ENCODE measurements around the gene SMIM45.

Gene SMIM45

GRCh38 chr22:41989246-41989645 lies 37.3 kb downstream of the SMIM45 start:
- ATAC-seq: no peak
- 76 to 90% methylated on average over 4 of the region's 4 CpGs for whole genome bisulfite sequencing, 2 donors
- no peak for DNase-seq
- no peak overlapping the region for H3K4me3 ChIP-seq
- no peaks in the 10 kb centered on the region for H3K36me3 ChIP-seq
- H3K4me1 ChIP-seq: no peaks in the 10 kb centered on the region
- intact Hi-C loops (cut with DNase I): no loop called here
- H3K9me3 ChIP-seq: no peaks in the 10 kb centered on the region
- no peak for FAIRE-seq
- TF ChIP-seq CTCF (IDR thresholded peaks at IDR 0.05): no peak
- H3K27ac ChIP-seq: no peak overlapping the region
- no peaks in the 10 kb centered on the region for H3K27me3 ChIP-seq

GRCh38 chr22:41991111-41991510 lies 39.2 kb downstream of the SMIM45 start:
- Histone ChIP-seq H3K9me3 (no peaks in the 10 kb centered on the region), H3K27me3 (no peaks in the 10 kb centered on the region), H3K36me3 (no peaks in the 10 kb centered on the region), H3K4me1 (no peaks in the 10 kb centered on the region), H3K4me3 (no peak overlapping the region), H3K27ac (no peak overlapping the region)
- ATAC-seq (no peak), DNase-seq (no peak), FAIRE-seq (no peak)
- 79 to 83% methylated on average over 7 of the region's 7 CpGs for WGBS, 2 donors
- TF ChIP-seq CTCF (IDR thresholded peaks at IDR 0.05): no peak
- intact Hi-C loops (cut with DNase I): no loop called here

- DNase-seq (no peak), ATAC-seq (no peak), FAIRE-seq (no peak)
- no peaks in the 10 kb centered on the region for H3K36me3 ChIP-seq
- no peak overlapping the region for H3K4me3 ChIP-seq
- TF ChIP-seq CTCF (IDR thresholded peaks at IDR 0.05): no peak
- H3K4me1 ChIP-seq: no peaks in the 10 kb centered on the region
- 73 to 88% methylated on average over 5 of the region's 5 CpGs for WGBS, 2 donors
- intact Hi-C loops (cut with DNase I): no loop called here
- no peak overlapping the region for H3K27ac ChIP-seq
- H3K9me3 ChIP-seq: no peaks in the 10 kb centered on the region
- no peaks in the 10 kb centered on the region for H3K27me3 ChIP-seq
Observed at GRCh38 chr22:41992496-41992895, 40.5 kb downstream of the SMIM45 start.

GRCh38 chr22:41995211-41995610 lies 43.3 kb downstream of the SMIM45 start:
- Histone ChIP-seq H3K27ac (no peak overlapping the region), H3K4me3 (no peak overlapping the region), H3K9me3 (no peaks in the 10 kb centered on the region), H3K36me3 (no peaks in the 10 kb centered on the region), H3K4me1 (peaks cover 0 to 5% (median 0%) of the 10 kb centered on the region in 3 donors), H3K27me3 (no peaks in the 10 kb centered on the region)
- intact Hi-C loops (cut with DNase I): no loop called here
- no peak for FAIRE-seq
- no peak for TF ChIP-seq CTCF (IDR thresholded peaks at IDR 0.05)
- no peak for ATAC-seq
- 56 to 65% methylated on average over 3 of the region's 3 CpGs for WGBS, 2 donors
- DNase-seq: no peak

GRCh38 chr22:41996826-41997225 lies 44.9 kb downstream of the SMIM45 start:
- no peak overlapping the region for H3K27ac ChIP-seq
- 76 to 86% methylated on average over 5 of the region's 5 CpGs for WGBS, 2 donors
- ATAC-seq: no peak
- no peaks in the 10 kb centered on the region for H3K36me3 ChIP-seq
- no peaks in the 10 kb centered on the region for H3K27me3 ChIP-seq
- no peaks in the 10 kb centered on the region for H3K9me3 ChIP-seq
- TF ChIP-seq CTCF (IDR thresholded peaks at IDR 0.05): no peak
- DNase-seq: no peak
- H3K4me1 ChIP-seq: peaks cover 0 to 5% (median 0%) of the 10 kb centered on the region in 3 donors
- intact Hi-C loops (cut with DNase I): no loop called here
- FAIRE-seq: no peak
- no peak overlapping the region for H3K4me3 ChIP-seq
